ENCODE results near the gene GRIN3A.

DNA sequence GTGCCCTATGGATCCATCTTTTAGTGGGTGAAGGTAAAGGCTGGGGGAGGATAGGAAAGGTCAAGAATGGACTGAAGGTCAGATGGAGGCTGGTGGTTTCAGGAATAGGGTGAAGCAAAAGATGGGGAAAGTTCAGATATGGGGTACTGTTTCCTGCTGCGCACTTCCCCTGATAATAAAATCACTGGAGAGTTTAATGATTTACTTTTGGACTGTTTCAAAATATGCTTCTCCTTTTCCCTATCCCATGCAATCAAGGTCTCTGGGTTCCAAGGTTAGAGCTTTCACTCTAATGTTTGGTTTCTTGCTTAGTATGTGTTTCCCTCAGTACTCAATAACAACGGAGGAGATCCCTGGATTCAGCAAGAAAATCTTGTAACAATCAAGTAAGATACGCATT lies 132.9 kb downstream of the GRIN3A start:
- TF ChIP-seq CTCF (IDR thresholded peaks at IDR 0.05) (no peak), POLR2AphosphoS5 (IDR thresholded peaks at IDR 0.05) (no peak)
